ENCODE data around the gene SLC17A6. TPM values are rescaled to one million over a fixed set of nuclear protein-coding genes. Genes with fewer than 3 reads are reported as not detected.

Gene SLC17A6
- total RNA-seq: not detected in 3 replicates
- long read RNA-seq: 0 reads

GRCh38 chr11:22337596-22338485 is at the start of gene SLC17A6:
SLC17A6 (plus strand) TSS chr11:22338381; CDS start chr11:22338534, 153 bp downstream.
- DNase-seq (ENCODE audit: low spot score): no peak
- H3K4me3 Mint-ChIP-seq (ENCODE audit: unreplicated experiment): no peak within 1 kb of the TSS
- peaks cover 3% of the 10 kb centered on the region for H3K4me1 Mint-ChIP-seq (ENCODE audit: low read depth)
- H3K27me3 Mint-ChIP-seq (ENCODE audit: low read depth): peaks cover 58% of the 10 kb centered on the region
- H3K9me3 Mint-ChIP-seq (ENCODE audit: low read depth): no peaks in the 10 kb centered on the region
- no peak within 1 kb of the TSS for H3K27ac Mint-ChIP-seq (ENCODE audit: unreplicated experiment)
- TF ChIP-seq, protein P1, sequence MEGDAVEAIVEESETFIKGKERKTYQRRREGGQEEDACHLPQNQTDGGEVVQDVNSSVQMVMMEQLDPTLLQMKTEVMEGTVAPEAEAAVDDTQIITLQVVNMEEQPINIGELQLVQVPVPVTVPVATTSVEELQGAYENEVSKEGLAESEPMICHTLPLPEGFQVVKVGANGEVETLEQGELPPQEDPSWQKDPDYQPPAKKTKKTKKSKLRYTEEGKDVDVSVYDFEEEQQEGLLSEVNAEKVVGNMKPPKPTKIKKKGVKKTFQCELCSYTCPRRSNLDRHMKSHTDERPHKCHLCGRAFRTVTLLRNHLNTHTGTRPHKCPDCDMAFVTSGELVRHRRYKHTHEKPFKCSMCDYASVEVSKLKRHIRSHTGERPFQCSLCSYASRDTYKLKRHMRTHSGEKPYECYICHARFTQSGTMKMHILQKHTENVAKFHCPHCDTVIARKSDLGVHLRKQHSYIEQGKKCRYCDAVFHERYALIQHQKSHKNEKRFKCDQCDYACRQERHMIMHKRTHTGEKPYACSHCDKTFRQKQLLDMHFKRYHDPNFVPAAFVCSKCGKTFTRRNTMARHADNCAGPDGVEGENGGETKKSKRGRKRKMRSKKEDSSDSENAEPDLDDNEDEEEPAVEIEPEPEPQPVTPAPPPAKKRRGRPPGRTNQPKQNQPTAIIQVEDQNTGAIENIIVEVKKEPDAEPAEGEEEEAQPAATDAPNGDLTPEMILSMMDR (IDR thresholded peaks at IDR 0.05): no peak
- H3K36me3 Mint-ChIP-seq (ENCODE audit: low read depth): no peaks in the 10 kb centered on the region

DNA sequence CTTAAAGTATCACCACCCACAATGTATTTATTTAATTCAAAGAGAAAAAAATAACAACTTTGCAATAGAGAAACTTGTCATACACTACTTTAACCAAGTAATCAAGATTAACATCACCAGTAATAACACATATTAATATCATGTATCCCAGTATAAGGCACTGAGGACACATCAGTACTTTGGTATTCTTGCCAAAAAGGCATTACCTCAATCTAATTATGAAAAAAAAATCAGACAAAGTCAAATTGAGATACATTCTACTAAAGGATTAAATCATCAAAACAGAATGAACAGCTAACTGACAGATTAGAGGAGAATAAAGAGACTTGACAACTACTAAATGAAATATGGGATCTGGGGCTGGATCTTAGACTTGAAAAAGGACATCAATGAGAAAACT is 35.8 kb upstream of the SLC17A6 start:
- no peak overlapping the region for H3K4me3 Mint-ChIP-seq (ENCODE audit: unreplicated experiment)
- DNase-seq (ENCODE audit: low spot score): no peak
- H3K27ac Mint-ChIP-seq (ENCODE audit: unreplicated experiment): no peak overlapping the region
- H3K4me1 Mint-ChIP-seq (ENCODE audit: low read depth): no peaks in the 10 kb centered on the region
- peaks cover 23% of the 10 kb centered on the region for H3K27me3 Mint-ChIP-seq (ENCODE audit: low read depth)
- TF ChIP-seq, protein P1 (IDR thresholded peaks at IDR 0.05): no peak
- H3K36me3 Mint-ChIP-seq (ENCODE audit: low read depth): no peaks in the 10 kb centered on the region
- H3K9me3 Mint-ChIP-seq (ENCODE audit: low read depth): no peaks in the 10 kb centered on the region

- Mint-ChIP-seq H3K27me3 (ENCODE audit: low read depth) (peaks cover 23% of the 10 kb centered on the region), H3K4me1 (ENCODE audit: low read depth) (no peaks in the 10 kb centered on the region), H3K4me3 (ENCODE audit: unreplicated experiment) (no peak overlapping the region), H3K36me3 (ENCODE audit: low read depth) (no peaks in the 10 kb centered on the region), H3K9me3 (ENCODE audit: low read depth) (no peaks in the 10 kb centered on the region), H3K27ac (ENCODE audit: unreplicated experiment) (no peak overlapping the region)
- DNase-seq (ENCODE audit: low spot score): no peak
- TF ChIP-seq, protein P1 (IDR thresholded peaks at IDR 0.05): peak; percentile 86
Measured at GRCh38 chr11:22304337-22304961, 33.7 kb upstream of the SLC17A6 start.

GRCh38 chr11:22317656-22318055 is 20.5 kb upstream of the SLC17A6 start:
- H3K9me3 Mint-ChIP-seq (ENCODE audit: low read depth): no peaks in the 10 kb centered on the region
- no peak overlapping the region for H3K4me3 Mint-ChIP-seq (ENCODE audit: unreplicated experiment)
- H3K4me1 Mint-ChIP-seq (ENCODE audit: low read depth): no peaks in the 10 kb centered on the region
- peaks cover 5% of the 10 kb centered on the region for H3K27me3 Mint-ChIP-seq (ENCODE audit: low read depth)
- no peak overlapping the region for H3K27ac Mint-ChIP-seq (ENCODE audit: unreplicated experiment)
- no peak for DNase-seq (ENCODE audit: low spot score)
- H3K36me3 Mint-ChIP-seq (ENCODE audit: low read depth): no peaks in the 10 kb centered on the region
- TF ChIP-seq, protein P1 (IDR thresholded peaks at IDR 0.05): no peak

DNA sequence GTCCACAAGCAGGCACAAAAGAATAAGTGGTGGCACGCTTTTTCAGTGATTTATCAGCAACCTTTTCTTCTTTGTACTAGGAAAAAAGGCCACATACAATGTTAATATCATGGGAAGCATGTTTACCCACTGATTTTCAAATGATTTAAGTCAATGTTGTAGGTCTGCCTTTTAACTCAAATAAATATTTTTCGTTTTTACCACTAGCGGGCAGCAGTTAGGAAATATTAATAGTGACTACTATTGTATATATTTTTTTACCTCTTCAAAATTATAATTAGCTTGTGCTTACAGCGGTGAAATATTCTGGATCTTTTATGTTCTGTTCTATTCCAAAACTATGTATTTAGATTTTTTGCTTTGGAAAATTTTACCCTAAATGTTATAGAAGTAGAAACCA is 6.4 kb upstream of the SLC17A6 start:
- Mint-ChIP-seq H3K4me1 (ENCODE audit: low read depth) (no peaks in the 10 kb centered on the region), H3K27me3 (ENCODE audit: low read depth) (peaks cover 10% of the 10 kb centered on the region), H3K9me3 (ENCODE audit: low read depth) (no peaks in the 10 kb centered on the region), H3K36me3 (ENCODE audit: low read depth) (no peaks in the 10 kb centered on the region), H3K27ac (ENCODE audit: unreplicated experiment) (no peak overlapping the region), H3K4me3 (ENCODE audit: unreplicated experiment) (no peak overlapping the region)
- TF ChIP-seq, protein P1 (IDR thresholded peaks at IDR 0.05): peak; percentile 56
- DNase-seq (ENCODE audit: low spot score): no peak

Measured in chondrocyte (in vitro differentiated cells).